ENCODE measurements around the gene MAP3K14.

DNA sequence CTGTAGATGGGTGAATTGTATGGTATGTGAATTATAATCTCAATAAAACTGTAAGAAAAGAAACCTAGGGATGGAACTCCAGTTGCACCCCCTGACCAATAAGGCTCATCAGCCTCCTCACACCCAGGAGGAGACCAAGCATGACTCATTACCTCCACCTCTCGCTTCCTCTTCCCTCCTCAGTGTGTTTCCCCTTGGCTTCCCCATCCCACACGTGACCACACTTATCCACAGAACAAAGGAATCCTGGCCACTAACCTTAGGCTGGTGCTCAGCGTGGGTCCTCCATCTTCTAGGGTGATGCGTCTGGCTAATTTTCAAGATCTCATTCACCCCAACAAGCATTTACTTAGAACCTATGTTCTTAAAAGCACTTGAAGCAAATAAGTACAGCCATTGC, 36.2 kb upstream of the MAP3K14 start:
- no peak for TF ChIP-seq CTCF (IDR thresholded peaks at IDR 0.05)
- no peak for TF ChIP-seq POLR2A (IDR thresholded peaks at IDR 0.05)
